Activated CD4-positive, alpha-beta T cell treated with anti-CD3 and anti-CD28 coated beads, Interleukin-10, Interleukin-2, amounts not matched to agents 100 ng/mL and 50 ng/mL, durations not matched to agents 16 hours and 8 hours (primary cell): ENCODE data around the gene RNU1-3.
"Not testable (repeated sequence)": the region's sequence is repeated elsewhere in the genome, so short reads cannot be mapped to it uniquely, and the experiment has no call there.

Source experiments
- DNase-seq: peaks from one replicate; pipeline ENCODE4 v3.0.0-alpha.2; 2020

The RNU1-3 gene

GRCh38 chr1:16635959-16636358 is 30.8 kb downstream of the RNU1-3 start:
- DNase-seq, result not testable (repeated sequence)

- DNase-seq, result not testable (repeated sequence)
These were observed 33.0 kb downstream of the RNU1-3 start for GRCh38 chr1:16633540-16634282.

GRCh38 chr1:16632044-16632850 is 34.5 kb downstream of the RNU1-3 start:
- not testable (repeated sequence) for DNase-seq

DNA sequence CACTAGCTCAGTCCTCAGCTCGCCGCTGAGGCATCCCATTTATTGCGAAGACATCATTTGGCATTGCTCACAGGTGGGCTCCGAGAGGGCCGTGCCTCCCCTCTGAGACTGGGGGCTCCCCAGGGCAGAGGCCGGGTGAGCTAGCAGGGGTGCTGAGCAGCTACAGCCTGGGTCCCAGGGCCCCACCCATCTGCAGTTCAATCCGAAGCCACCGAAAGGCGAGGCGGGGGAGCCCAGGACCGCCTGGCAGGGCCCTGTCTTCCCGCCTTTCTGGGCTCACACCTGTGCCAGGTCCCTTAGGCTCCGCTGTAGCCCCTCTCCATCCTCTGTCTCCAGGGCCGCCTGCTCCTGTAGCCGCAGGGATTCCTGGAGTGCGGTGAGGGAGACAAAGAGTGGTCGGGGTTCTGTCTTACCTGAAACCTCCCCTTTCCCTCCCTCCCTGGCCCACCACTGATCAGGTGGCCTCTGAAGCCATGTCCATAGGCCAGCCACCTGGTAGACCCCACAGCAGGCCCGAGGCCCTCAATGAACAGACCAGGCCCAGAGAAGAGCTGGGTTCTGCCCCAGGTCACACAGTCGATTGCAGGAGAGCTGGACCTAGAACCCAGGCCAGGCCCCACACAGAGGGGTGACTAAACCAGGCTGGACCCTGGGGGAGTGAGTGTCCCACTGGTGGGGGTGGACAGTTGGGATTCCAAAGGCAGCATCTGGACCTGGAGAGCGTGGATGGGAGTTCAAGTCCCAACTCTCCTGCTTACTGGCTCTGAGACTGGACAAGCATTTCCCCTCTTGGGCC is 35.3 kb downstream of the RNU1-3 start:
- no peak for DNase-seq

DNA sequence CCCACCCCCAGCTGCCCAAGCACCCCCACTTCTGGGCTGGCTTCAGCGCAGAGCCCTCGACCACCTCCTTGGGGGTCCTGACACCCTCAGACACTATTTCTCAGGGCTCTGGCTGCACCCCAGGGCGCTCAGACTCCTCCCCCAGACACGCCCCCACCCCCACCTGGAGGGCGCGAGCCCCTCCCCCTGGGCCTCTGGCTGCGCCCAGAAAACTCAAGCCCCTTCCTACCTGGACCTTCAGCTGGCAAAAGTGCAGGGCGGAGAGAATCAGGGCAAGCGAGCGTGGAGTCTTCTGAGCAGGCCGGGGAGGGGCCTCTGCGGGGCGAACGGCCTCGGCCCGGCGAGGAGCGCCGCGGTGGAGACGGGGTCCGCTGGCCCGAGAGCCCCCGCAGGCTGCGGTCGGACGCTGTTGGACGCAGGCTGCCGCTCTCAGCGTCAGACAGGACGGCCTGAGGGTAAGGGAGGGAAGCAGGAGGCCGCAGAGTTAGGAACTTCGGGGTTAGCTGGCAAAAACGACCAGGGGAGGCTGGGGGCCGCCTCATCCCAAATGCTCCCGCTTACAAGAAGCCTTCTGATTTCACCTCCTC is 36.0 kb downstream of the RNU1-3 start:
- no peak for DNase-seq

GRCh38 chr1:16629916-16630530 is 36.7 kb downstream of the RNU1-3 start:
- DNase-seq, result not testable (repeated sequence)

- no peak for DNase-seq
These were observed 38.2 kb downstream of the RNU1-3 start for GRCh38 chr1:16628361-16629111.

- not testable (repeated sequence) for DNase-seq
These were observed 40.3 kb downstream of the RNU1-3 start for GRCh38 chr1:16626409-16626983.

DNA sequence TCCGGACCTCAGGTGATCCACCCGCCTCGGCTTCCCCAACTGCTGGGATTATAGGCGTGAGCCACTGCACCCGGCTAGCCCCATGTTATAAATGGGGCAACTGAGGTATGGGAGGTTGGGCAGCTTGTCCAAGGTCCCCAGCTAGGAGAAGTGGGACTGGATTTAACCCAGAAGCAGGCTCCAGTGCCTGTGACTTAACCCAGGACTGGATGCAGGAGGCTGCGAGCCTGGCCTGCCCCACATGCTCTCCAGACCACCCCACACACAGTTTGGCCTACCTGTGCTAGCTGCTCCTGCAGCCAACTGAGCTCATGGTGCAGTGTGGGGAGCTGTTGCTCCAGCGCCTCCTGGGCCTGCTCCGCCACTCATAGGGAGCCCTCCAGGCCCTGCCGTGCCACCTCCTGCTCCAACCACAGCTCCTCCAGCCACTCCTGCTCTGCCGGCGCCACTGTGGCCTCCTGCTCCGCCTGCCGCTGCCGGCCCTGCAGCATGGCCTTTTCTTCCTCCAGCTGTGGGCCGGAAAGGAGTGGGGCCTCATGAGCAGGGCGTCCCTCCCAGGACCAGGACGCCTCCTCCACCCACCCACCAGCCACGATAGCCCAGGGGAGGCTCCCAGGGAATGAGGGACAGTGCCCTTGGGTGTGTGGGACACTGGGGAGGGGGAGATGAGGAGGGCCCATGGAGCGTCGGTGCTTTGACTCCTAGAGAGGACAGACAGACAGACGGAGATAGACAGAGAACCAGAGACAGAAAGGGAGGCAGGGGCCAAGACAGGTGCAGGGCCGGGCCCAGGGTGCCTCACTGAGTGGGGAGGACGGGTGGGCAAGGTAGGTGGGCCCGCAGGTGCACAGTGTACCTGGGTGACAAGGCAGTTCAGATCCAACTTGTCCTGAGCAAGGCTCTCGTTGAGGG is 41.0 kb downstream of the RNU1-3 start:
- no peak for DNase-seq

DNA sequence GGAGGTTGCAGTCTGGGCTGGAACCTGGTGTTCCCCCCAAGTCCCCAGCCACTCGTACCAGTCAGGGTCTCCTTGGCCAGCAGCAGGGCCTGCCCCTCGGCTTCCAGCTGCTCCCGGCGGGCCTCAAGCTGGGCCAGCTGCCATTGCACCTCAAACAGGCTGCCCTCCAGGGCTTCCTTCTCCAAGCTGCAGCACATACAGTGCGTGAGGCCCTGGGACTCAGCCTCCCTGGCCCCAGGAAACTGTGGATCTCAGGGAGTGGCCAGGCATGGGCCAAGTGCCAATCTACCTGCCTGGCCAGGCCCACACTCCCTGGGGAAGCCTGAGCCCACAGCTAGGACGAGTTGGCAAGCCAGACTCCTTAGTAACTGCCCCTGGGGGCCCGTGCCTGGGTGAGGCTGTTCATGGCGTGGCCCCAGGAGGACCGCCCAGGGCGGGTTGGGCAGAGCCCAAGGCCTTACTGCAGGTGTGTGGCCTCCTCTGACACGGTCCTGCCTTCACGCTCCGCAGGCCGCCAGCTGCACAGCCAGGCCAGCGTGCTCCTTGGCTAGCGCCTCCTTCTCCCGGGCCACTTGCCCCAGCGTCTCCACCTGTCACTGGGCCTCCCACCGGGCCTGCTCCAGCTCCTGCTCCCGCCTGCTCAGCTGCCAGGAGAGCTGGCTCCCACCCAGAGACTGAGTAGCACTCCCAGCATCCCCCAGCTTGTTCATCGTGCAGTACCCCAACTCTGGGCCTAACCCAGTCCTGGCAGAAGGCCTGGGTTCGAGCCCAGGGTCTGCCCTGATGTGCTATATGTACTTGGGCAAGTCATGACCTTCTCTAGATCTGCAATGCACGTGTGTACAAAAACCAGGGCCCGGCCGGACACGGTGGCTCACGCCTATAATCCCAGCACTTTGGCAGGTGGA is 42.7 kb downstream of the RNU1-3 start:
- DNase-seq, result not testable (repeated sequence)

DNA sequence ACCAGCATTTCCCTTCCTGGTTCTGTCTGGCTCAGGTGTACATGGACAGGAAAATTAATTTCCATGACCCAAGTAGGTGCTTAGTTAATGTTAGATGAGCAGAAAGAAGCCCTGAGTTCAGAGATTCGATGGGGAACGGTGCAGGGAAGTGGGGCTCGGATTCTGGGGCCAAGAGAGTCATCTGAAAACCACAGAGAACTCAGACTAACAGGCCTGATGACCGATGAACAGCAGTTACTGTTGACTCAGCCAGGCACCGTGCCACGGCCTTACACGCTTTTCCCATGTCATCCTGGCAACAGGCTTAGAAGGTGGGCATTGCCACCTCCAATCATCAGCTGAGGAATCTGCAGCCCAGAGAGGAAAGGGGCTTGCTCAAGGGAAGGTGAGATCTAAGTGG is 43.4 kb downstream of the RNU1-3 start:
- DNase-seq, result not testable (repeated sequence)

- DNase-seq, result not testable (repeated sequence)
These were observed 45.0 kb downstream of the RNU1-3 start for GRCh38 chr1:16621681-16622315.

- no peak for DNase-seq
These were observed 45.5 kb downstream of the RNU1-3 start for GRCh38 chr1:16621300-16621658.

DNA sequence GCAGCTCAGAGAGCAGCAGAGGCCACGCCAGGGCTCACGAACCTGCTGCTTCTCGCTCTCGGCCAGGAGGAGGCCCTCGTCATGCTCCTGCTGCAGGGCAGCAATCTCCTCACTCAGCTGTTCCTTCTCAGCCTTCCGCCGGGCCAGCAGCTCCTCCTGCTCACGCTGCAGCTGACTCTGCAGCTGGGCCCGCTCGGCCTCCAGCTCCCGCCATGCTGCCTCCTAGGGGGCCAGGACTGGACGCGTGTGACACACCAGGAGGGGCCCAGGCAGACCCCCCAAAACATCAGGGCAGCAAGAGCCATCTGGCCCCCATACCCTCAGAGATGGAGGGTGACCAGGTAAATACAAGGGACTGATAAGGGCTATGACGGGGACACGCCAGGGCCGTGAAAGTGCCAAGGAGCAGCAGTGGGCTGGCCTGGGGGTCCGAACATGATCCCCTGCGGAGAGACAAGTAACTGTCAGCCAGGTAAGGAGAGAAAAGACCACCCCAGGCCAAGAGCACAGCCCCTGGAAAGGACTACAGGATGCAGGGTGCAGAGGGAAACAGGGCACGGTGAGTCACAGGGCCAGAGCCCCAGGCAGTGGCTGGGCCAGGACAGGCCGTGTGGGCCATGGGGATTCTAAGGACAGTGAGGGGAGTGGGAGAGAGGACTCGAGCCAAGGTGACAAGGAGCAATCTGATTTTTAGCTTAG is 46.8 kb downstream of the RNU1-3 start:
- DNase-seq, result not testable (repeated sequence)

DNA sequence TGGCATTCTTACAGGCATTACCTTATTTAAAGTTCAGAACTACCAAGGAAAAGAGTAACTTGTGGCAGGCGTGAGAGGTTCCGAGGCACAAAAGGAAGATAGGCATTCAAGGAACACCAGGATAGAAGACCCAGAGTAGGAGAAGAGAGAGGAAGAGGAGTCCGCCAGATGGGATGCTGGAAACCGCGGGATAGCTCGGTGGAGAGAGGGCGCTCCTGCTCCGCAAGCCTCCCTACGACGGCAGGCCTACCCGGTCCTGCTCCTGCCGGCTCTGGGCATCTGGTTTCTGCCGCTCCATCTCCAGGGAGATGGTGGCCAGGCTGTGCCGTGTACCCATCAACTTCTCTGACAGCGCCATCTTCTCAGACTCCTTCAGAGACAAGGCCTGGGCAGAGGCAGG is 48.0 kb downstream of the RNU1-3 start:
- DNase-seq, result no peak

- no peak for DNase-seq
These were observed 48.8 kb downstream of the RNU1-3 start for GRCh38 chr1:16617778-16618580.

DNA sequence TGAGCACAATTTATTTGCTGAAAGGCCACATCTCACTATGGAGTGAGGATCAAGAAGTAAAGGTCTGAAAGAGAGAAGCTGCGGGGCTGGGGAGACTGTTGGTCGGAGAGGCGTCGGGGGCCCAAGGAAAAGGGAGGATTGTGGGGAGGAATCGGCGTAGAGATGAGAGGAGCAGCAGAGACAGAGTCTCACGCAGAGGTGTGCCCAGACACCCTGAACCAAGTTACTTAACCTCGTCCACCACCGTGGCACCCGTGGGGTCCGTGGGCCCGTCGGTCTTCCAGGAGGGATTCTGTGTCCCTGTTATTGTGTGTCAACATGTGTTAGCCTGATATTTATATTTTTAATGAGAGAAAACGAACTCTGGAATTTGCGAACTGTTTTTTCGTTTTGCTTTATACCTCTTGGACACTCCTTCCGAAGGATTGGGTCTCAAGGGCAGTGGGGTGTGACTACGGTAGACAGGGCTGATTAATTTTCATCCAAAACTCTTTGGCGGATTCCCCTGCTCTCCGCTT is 49.6 kb downstream of the RNU1-3 start:
- no peak for DNase-seq
